Nephron (organoid): Measurements from ENCODE around the gene ALDH1A2.

Experiments
- H3K27ac Mint-ChIP-seq, 3 experiments: 2 replicates each; pipeline ENCODE4 v1.8.0; 2020; ENCODE audit warnings: mixed read lengths in 3 of 3, mild to moderate bottlenecking in 2 of 3, moderate library complexity in 1 of 3
- H3K27me3 Mint-ChIP-seq: 2 replicates; pipeline ENCODE4 v1.8.0; 2021; ENCODE audit warnings: low read depth, mild to moderate bottlenecking, moderate library complexity, mixed read lengths
- H3K36me3 Mint-ChIP-seq: 2 replicates; pipeline ENCODE4 v1.8.0; 2020; ENCODE audit warnings: low read depth, mixed read lengths
- H3K4me1 Mint-ChIP-seq: 2 replicates; pipeline ENCODE4 v1.8.0; 2020; ENCODE audit warnings: mixed read lengths
- H3K4me3 Mint-ChIP-seq, 3 experiments: 2 replicates each; pipeline ENCODE4 v1.8.0; 2020; ENCODE audit warnings: mild to moderate bottlenecking in 3 of 3, mixed read lengths in 3 of 3, moderate library complexity in 2 of 3
- H3K9me3 Mint-ChIP-seq: 2 replicates; pipeline ENCODE4 v1.8.0; 2020; ENCODE audit warnings: mixed read lengths
- CTCF ChIP-seq, 3 experiments: fragments of 200-600 bp; sonication (generic); IDR thresholded peaks; one replicate each; pipeline ENCODE4 v1.5.0; 2021; ENCODE audit warnings: antibody characterized with exemption in 3 of 3; ENCODE audit not compliant: unreplicated experiment in 3 of 3

ALDH1A2 gene

GRCh38 chr15:58064980-58065444, 499 bp downstream of the ALDH1A2 start:
- peak overlapping the region; percentile 65 to 93 (median 85) for H3K27ac Mint-ChIP-seq
- H3K4me1 Mint-ChIP-seq = peaks cover 7% of the 10 kb centered on the region
- no peaks in the 10 kb centered on the region for H3K9me3 Mint-ChIP-seq

GRCh38 chr15:58064082-58064979, 1.2 kb downstream of the ALDH1A2 start:
- peaks cover 26% of the 10 kb centered on the region for H3K36me3 Mint-ChIP-seq
- no peak for TF ChIP-seq CTCF (IDR thresholded peaks at IDR 0.05; ENCODE audit: unreplicated experiment in 3 of 3)
- peaks cover 7% of the 10 kb centered on the region for H3K4me1 Mint-ChIP-seq
- H3K4me3 Mint-ChIP-seq = peak overlapping the region; percentile 83 to 89 (median 85)
- no peaks in the 10 kb centered on the region for H3K9me3 Mint-ChIP-seq
- peaks cover 63% of the 10 kb centered on the region for H3K27me3 Mint-ChIP-seq
- peak overlapping the region; percentile 65 to 93 (median 85) for H3K27ac Mint-ChIP-seq

More at GRCh38 chr15:58064980-58065444, 499 bp downstream of the ALDH1A2 start:
- TF ChIP-seq CTCF (IDR thresholded peaks at IDR 0.05; ENCODE audit: unreplicated experiment in 3 of 3) = no peak
- H3K27me3 Mint-ChIP-seq = peaks cover 69% of the 10 kb centered on the region
- peaks cover 26% of the 10 kb centered on the region for H3K36me3 Mint-ChIP-seq
- peak overlapping the region; percentile 83 to 89 (median 85) for H3K4me3 Mint-ChIP-seq

GRCh38 chr15:58063614-58064013, 1.9 kb downstream of the ALDH1A2 start:
- no peaks in the 10 kb centered on the region for H3K9me3 Mint-ChIP-seq
- peak overlapping the region; percentile 83 to 89 (median 85) for H3K4me3 Mint-ChIP-seq
- peaks cover 7% of the 10 kb centered on the region for H3K4me1 Mint-ChIP-seq
- peaks cover 26% of the 10 kb centered on the region for H3K36me3 Mint-ChIP-seq
- peaks cover 62% of the 10 kb centered on the region for H3K27me3 Mint-ChIP-seq
- TF ChIP-seq CTCF (IDR thresholded peaks at IDR 0.05; ENCODE audit: unreplicated experiment in 3 of 3) = no peak
- H3K27ac Mint-ChIP-seq = peak overlapping the region; percentile 65 to 93 (median 85)

- peaks cover 8% of the 10 kb centered on the region for H3K4me1 Mint-ChIP-seq
- no peaks in the 10 kb centered on the region for H3K9me3 Mint-ChIP-seq
- no peak for TF ChIP-seq CTCF (IDR thresholded peaks at IDR 0.05; ENCODE audit: unreplicated experiment in 3 of 3)
- H3K4me3 Mint-ChIP-seq = peak overlapping the region; percentile 83 to 89 (median 85)
- peak overlapping the region; percentile 65 to 93 (median 85) for H3K27ac Mint-ChIP-seq
- H3K27me3 Mint-ChIP-seq = peaks cover 62% of the 10 kb centered on the region
- peaks cover 26% of the 10 kb centered on the region for H3K36me3 Mint-ChIP-seq
These were observed 2.5 kb downstream of the ALDH1A2 start for GRCh38 chr15:58062983-58063382.

- peaks cover 29% of the 10 kb centered on the region for H3K36me3 Mint-ChIP-seq
These were observed 3.3 kb downstream of the ALDH1A2 start for GRCh38 chr15:58062175-58062574.

More at GRCh38 chr15:58062175-58062574, 3.3 kb downstream of the ALDH1A2 start:
- Mint-ChIP-seq H3K27ac (peak overlapping the region; percentile 65 to 93 (median 83)), H3K4me3 (peak overlapping the region; percentile 83 to 89 (median 85)), H3K4me1 (peaks cover 15% of the 10 kb centered on the region), H3K27me3 (peaks cover 59% of the 10 kb centered on the region), H3K9me3 (no peaks in the 10 kb centered on the region)
- no peak for TF ChIP-seq CTCF (IDR thresholded peaks at IDR 0.05; ENCODE audit: unreplicated experiment in 3 of 3)
